ENCODE data around the gene OR10H5. TPM values are rescaled to one million over a fixed set of nuclear protein-coding genes. Genes with fewer than 3 reads are reported as not detected.
"Not testable (repeated sequence)": the region's sequence is repeated elsewhere in the genome, so short reads cannot be mapped to it uniquely, and the experiment has no call there.

Gene OR10H5, protein sequence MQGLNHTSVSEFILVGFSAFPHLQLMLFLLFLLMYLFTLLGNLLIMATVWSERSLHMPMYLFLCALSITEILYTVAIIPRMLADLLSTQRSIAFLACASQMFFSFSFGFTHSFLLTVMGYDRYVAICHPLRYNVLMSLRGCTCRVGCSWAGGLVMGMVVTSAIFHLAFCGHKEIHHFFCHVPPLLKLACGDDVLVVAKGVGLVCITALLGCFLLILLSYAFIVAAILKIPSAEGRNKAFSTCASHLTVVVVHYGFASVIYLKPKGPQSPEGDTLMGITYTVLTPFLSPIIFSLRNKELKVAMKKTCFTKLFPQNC
- total RNA-seq (2014; rRNA removed; shearing (Covaris generic)): under 0.01 and 0.15 TPM in 2 replicates

DNA sequence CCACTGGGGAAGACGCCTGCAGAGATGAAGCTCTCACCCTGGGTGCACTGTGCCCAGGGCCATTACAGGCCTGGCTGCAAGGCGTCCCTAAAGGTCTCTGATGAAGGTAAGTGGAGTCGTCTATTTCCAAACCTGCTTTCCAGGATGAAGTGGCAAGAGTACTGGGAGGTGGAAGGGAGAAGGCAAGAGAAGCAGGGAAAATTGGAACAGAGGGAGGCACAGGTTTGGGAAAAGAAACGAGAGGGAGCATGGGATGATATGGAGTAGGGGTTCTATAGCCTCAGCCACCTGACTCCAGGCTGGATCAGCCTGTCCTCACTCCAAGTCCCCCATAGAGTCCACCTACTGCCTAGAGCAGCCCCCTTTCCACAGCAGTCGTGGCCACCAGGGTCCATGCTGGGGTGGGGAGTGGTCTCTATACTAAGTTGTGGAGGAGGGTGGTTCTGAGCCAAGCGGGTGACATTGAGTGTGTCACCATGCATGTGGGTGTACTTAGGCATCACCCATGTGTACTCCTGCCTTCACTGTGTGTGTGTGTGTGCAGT is at the start of gene OR10H5:
TSS of gene OR10H5 (plus strand) at position 51 of the 545 bp plus-strand sequence. CDS start 6,388 bp downstream, outside the sequence.
- DNase-seq (ENCODE audit: low read depth): no peak

DNA sequence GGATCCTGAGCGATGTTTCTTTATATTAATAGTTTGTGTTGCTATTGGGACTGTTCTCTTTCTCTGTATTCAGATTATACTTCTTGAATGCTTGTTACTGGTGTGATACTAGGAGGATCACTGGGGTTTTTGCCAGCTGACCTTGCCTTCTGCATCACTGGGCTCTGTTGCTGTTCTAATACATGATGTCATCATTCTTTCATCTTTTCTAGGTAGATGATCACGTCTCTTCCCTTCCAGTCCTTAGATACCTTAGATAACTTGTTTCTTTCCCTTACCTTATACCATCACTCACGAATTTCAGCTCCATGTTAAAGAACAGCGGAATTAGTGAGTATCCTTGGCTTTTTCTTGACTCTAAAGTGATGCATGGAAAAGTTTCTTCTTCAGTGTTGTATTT is 49.7 kb upstream of the OR10H5 start, which contains the start of gene OR10H3:
TSS of gene OR10H3 (plus strand) at position 264 of the 400 bp plus-strand sequence. CDS start 3,408 bp downstream, outside the sequence.
- DNase-seq (ENCODE audit: low read depth): no peak

DNA sequence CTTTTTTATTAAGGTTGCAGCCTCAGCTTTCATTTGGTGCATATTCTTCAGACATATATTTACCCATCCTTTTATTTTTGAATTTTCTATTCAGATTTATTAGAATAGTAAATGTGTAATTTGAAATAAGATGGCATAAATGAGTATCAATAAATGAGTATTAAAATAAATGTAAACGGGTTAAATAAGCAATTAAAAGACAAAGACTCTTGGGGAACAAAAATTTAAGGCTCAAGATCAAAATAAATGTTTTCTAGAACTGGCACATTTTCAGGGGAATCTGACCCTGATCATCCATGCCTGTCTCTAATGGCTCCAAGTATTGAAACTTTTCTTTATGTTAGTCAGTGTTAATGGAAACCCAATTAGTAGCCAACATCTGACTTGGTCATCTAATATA is 46.7 kb upstream of the OR10H5 start:
- no peak for DNase-seq (ENCODE audit: low read depth)

DNA sequence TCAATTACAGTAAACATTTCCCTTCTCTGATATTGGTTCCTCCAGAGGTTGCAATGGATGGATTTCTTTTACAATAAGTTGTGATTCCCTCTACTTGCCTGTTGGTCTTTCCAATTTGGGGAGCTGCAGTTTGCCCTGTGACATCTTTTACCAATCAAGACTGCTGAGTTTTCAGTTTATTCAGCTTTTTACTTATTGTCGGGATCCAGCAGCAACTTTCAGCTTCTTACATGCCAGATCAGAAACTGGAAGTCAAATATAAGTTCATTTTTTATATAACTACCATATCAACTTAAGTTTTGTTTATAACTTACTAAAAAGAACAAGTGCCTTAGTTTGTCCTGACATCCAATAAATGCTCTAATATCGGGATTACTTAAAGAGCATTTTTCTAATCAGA is 39.2 kb upstream of the OR10H5 start:
- DNase-seq (ENCODE audit: low read depth): no peak

DNA sequence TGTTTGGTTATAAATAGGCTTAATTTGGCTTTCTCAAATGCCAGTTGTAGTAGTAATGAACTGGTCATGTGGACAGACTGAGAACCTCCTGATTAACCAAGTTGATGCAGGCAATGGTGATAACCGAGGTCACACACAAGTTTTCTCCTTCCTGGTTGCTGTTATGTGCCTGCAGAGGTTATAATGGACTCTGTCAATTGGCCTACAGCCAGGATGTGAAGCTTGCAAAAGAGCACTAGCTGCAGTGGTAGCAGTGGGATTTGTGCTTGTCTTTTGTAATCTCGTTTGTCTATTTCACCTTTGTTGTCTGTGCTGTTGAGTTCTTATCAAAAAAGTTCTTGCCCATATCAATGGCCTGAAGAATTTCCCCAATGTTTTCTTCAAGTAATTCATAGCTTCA is 29.1 kb upstream of the OR10H5 start:
- no peak for DNase-seq (ENCODE audit: low read depth)

DNA sequence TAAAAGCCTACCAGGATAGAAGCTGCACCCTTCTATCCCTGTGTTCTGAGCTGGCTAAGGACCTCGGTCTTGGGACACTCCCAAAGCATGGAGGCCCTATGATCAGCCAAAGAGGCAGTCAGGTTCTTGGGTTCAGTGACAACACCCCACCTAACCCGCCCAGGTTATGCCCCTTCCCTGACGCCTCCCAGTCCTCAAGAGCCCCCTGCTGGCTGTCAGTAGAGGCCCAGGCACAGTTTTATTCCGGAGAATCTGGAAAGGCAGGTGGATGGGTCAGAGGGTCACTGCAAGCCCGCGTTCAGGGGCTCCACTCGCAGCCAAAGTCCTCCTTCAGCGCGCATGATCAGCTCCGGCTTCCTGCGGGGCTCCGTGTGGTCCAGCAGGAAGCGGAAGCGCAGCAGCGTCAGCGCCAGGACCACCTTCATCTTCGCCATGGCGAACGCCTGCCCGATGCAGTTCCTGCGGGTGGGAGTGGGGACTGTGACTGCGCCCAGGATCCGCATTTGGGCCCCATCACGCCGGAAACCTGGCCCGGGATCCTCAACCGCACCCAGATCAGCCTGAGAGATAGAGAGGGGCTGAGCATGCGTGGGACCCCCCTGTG is 27.4 kb upstream of the OR10H5 start:
- DNase-seq (ENCODE audit: low read depth): peak; percentile 70

DNA sequence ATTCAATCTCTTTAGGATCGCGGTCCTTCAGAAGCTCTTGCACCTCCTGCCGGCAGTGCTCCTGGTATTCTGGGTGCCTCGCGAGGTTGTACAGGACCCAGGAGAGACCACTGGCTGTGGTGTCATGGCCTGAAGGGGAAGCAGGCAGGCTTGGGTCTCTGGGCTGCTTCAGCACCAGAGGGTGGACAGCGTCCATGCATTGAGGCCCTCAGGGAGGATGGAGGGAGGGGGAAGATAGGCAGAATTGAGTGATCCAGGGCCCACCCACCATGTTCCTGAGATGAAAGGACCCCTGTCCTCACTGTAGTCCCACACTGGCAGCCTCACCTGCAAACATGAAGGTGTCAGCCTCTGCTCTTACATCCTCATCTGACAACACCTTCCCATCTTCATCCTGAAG is 17.9 kb upstream of the OR10H5 start:
- DNase-seq (ENCODE audit: low read depth): no peak

DNA sequence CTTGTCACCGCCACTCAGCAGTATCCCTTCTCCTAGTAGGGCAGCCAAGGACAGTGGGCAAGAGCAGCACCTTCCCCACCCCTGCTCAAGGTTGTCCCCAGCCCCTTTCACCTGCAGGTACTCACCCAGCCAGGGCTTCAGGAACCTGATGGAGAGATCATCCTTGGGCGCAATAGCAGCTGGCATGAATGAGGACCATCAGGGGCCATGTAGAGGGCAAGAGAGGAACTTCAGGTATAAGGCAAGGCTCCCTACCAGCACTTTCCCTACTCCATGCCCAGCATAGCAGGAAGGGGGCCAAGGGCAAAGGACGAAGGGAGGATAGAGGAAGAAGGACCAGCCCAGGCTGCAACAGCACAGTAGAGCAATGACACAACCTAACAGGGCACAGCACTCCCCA is 13.3 kb upstream of the OR10H5 start:
- DNase-seq (ENCODE audit: low read depth): not testable (repeated sequence)

DNA sequence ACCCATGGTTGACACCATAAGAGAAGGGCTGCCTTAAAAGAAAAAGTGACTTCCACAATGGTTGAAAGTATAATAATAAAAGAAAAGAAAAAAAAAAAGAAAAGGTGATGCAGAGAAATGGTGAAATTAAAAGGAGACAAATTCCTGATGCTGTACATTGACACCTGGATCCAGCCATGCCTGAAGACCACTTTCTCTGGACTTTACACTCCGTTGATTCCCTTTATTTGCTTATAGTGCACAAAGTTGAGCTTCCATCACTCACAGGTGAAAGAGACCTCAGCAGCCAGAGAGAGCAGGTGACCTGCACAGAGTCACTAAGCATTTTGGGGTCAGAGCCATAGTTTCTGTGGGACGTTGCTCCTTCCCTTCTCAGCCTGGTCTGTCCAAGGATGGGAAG is 12.2 kb upstream of the OR10H5 start:
- no peak for DNase-seq (ENCODE audit: low read depth)

DNA sequence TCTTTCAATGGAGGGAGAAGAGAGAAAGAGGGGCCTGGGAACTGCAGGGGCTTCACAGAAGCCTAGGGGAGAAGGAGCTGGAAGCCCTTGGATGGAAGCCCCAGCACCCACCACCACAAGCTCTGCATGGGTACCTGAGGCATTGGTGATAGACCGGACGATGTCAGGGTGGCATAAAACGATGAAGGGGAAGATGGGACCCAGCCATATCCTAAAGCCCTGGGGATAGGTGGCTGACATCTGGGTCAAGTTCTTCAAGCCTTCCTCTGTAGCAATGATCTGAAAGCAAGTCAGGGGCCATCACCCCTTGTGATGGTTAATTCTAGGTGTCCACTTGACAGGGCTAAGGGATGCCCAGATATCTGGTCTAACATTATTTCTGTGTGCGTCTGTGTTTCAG is 11.2 kb upstream of the OR10H5 start:
- DNase-seq (ENCODE audit: low read depth): no peak

DNA sequence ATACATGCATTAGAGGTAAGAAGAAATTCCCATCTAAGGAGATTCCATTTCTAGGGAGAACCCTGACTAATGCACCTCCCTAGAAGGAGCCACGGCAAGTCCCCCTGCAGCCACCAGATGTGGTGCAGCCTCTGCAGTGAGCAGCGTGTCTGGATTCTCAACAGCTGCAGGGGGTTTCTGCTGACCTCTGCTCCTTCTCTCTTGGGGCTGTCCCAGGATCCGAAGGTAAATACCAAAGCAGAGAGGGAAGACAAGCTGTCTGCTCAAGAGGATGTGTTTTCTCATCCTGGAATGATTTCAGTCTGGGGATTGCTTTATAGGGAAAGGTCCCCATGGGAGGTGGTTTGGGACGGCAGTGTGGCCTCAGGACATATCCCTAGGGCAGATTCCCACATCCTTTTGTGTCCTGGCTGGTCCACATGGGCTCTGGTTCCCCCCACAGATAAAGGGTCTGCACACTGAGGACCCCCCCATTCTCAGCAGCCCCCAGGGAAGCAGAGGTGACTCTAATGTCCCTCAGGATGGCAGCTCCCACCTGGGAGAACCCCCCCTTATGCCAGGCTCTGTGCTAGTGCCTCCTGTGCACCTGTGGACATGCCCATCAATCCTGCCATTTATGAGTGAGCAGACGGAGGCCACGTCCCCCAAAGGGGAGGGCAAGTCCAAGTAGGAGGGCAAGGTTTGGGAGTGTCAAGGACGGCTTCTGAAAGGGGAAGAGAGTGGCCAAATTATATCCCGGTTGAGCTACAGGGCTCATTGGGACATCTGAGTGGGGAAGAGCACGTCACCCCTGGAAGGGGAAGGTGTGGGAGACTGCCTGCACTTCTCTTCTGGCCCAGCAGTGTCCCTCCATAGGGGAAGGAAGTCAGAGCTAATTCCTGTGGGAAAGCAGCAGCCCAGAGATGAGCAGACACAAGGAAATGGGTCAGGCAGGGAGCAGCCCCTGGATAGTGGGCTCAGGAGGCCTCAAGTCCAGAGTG is 10.2 kb upstream of the OR10H5 start:
- no peak for DNase-seq (ENCODE audit: low read depth)

DNA sequence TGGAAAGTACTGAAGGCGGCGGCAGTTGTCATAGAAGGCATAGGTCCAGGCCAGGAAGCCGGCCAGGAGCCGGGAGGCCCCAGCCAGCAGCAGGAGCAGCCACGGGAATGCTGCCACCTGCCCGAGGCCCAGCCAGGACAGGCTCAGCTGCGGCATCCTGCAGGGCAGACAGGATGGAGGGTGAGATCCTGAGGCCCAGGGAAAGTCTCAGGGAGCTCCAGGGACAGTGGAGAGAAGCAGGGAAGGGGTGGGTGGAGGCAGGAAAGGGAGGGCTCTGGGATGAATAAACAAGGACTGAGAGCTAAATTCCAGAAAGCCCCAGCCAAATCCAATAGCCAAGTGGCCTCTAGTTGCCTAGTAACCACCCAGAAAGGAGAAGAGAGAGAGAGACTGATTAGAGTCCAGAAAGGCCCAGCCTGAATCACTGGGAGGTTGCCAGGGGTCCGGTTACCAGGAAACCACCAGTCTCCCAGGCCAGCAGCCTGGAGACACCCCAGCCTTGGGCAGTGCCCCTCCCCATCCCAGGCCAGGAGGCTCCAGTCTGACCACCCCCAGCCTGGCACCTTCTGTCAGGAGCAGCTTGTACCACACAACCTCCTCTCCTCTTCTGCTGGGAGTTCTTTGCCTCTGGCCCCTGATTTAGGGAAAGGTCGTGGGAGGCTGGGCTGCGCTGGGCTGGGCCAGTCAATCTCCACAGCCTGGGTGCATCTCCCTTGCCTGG is 7.5 kb upstream of the OR10H5 start:
- DNase-seq (ENCODE audit: low read depth): peak; percentile 53

DNA sequence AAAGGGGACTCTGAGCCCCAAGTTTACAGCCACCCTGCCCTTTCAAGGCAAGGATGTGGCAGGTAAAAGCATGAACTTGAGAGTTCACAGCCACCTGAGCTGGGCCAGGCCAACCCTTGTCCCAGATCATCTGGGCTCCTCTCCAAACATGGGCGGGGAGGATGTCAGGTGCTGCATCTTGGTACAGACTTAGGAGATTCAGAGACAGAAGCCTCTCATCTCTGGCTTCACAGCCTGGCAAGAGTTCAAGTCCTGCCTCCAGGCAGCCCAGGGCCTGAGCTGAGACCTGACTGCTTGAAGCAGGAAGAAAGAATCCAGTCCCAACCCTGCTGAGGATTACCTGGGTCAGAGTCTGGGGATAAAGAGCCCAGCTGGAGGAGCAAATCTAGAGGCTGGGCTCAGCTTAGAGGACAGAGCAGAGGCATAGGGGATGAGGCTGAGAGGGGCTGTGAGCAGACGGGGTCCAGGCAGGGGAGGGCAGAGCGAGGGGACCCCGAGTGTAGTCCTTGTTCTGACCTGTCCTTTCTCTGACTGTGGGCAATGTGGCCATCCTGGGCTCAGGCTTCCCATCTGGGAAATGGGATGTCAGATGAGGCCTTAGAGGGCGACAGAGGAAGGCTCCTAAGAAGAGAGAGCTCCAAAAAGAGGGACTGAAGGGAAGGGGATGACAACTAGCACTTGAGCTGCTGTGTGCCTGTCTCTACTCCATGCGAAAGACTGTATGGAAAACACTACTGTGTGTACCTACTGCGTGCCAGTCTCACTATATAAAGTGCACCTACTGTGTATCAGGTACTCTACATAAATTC is 6.6 kb upstream of the OR10H5 start:
- DNase-seq (ENCODE audit: low read depth): no peak

DNA sequence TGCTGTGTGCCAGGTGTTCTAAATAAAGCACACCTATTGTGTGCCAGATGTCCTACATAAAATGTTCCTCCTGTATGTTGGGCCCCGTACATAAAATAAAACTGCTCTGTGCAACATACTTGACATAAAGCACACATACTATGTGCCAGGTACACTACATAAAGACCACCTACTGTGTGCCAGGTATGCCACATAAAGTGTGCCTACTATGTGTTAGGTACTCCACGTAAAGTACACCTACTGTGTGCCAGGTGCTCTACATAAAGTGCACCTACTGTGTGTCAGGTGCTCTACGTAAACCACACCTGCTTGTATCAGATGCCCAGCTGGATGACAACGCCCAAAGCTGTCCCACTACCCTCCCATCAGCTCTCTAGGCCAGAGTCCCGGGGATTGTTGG is 5.8 kb upstream of the OR10H5 start:
- no peak for DNase-seq (ENCODE audit: low read depth)

DNA sequence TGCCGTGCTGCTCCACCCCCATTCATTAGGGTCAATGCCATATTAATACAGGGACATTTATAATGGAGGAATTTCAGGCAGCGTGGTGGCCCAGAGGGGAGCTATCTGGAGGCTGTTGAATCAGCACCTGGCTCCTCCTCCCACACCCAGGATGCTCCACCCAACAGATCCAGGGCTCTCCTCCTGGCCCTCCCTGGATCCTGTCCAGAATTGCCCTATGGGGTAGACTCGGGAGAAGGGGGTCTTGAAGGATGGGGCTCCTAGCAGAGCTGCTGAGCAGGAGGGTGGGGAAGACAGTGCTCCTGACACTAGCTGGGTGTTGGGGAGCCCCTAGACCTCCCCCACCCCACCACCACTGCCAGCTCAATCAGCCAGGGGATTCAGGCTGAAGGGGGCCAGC is 5.2 kb upstream of the OR10H5 start:
- no peak for DNase-seq (ENCODE audit: low read depth)

DNA sequence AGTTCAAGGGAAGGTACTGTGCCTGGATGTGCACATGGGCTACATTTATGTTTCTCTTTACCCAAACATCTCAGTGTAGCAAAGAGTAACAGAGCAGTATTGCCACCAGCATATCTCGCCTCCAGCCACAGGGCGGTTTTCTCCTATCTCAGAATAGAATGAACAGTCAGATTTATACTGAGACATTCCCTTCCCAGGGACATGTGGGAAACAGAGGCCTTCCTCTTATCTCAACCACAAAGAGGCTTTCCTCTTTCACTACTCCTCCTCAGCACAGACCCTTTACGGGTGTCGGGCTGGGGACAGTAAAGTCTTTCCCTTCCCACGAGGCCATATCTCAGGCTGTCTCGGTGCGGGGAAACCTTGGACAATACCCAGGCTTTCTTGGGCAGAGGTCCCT is 4.6 kb upstream of the OR10H5 start:
- DNase-seq (ENCODE audit: low read depth): not testable (repeated sequence)

DNA sequence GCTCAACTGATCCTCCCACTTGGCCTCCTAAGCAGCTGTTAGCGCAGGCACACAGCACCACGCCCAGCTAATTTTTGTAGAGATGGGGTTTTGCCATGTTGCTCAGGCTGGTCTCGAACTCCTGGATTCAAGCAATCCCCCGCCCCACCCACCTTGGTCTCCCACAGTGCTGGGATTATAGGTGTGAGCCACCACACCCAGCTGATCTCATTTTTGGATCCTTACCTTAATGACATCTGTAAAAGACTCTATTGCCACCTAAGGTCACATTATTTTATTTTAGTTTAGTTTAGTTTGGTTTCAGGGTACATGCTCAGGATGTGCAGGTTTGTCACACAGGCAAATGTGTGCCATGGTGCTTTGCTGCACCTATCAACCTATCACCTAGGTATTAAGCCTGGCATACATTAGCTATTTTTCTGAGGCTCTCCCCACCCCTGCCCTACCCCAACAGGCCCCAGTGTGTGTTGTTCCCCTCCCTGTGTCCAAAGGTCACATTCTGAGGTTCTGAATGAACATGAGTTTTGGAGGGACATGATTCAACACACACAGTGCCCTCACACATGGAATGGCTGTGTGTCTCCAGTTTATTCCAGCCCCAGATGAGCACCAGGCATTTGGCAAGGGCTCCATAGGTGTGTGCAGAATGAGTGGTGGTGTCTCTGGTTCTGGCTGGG is 1.3 kb downstream of the OR10H5 start:
- no peak for DNase-seq (ENCODE audit: low read depth)

DNA sequence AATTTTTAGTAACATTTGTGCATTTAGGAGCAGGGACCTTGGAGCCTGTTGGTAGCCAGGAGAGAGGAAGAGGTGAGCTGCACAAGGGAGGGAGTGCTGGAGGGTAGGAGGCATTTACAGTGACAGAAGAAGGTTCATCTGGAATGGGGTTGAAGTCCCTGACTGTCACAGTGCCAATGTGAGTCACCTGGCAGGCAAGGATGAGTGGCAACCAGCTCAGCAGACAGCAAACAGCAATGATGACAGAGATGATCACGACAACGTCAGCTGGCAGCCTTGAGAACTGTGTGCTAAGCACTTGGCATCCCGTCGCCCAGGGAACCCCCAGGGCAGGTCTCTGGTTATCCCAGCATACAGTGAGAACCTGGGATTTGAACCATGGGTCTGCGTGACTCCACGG is 2.6 kb downstream of the OR10H5 start:
- DNase-seq (ENCODE audit: low read depth): peak; percentile 23

DNA sequence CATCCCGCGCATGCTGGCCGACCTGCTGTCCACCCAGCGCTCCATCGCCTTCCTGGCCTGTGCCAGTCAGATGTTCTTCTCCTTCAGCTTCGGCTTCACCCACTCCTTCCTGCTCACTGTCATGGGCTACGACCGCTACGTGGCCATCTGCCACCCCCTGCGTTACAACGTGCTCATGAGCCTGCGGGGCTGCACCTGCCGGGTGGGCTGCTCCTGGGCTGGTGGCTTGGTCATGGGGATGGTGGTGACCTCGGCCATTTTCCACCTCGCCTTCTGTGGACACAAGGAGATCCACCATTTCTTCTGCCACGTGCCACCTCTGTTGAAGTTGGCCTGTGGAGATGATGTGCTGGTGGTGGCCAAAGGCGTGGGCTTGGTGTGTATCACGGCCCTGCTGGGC is 6.8 kb downstream of the OR10H5 start:
- not testable (repeated sequence) for DNase-seq (ENCODE audit: low read depth)

DNA sequence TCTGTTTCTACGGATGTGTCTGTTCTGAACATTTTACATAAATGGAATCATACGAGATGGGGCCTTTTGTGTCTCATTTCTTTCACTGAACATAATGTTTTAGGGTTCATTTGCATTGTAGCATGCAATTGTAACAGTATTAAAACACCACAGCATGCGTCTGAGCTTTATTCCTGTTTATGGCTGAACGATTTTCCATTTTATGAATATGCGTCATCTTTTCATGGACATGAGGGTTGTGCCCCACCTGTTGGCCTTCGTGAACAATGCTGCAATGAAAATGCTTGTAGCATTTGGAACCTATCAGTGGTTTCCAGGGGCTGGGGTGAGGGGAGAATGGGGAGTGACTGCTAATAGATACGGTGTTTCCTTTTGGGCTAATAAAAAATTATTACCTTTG is 22.9 kb downstream of the OR10H5 start:
- peak; percentile 55 for DNase-seq (ENCODE audit: low read depth)

Data from Daoy (cell line).